EL (cell line): ENCODE data around the gene P3H3.

Experiments used
- DNase-seq: peaks from one replicate; pipeline ENCODE4 v3.0.0-alpha.2; 2016

The P3H3 gene, protein sequence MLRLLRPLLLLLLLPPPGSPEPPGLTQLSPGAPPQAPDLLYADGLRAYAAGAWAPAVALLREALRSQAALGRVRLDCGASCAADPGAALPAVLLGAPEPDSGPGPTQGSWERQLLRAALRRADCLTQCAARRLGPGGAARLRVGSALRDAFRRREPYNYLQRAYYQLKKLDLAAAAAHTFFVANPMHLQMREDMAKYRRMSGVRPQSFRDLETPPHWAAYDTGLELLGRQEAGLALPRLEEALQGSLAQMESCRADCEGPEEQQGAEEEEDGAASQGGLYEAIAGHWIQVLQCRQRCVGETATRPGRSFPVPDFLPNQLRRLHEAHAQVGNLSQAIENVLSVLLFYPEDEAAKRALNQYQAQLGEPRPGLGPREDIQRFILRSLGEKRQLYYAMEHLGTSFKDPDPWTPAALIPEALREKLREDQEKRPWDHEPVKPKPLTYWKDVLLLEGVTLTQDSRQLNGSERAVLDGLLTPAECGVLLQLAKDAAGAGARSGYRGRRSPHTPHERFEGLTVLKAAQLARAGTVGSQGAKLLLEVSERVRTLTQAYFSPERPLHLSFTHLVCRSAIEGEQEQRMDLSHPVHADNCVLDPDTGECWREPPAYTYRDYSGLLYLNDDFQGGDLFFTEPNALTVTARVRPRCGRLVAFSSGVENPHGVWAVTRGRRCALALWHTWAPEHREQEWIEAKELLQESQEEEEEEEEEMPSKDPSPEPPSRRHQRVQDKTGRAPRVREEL

GRCh38 chr12:6827982-6828780 lies at the start of gene P3H3:
Gene P3H3 (plus strand): TSS chr12:6828407. CDS start chr12:6828441, 34 bp downstream.
- peak; percentile 74 for DNase-seq

DNA sequence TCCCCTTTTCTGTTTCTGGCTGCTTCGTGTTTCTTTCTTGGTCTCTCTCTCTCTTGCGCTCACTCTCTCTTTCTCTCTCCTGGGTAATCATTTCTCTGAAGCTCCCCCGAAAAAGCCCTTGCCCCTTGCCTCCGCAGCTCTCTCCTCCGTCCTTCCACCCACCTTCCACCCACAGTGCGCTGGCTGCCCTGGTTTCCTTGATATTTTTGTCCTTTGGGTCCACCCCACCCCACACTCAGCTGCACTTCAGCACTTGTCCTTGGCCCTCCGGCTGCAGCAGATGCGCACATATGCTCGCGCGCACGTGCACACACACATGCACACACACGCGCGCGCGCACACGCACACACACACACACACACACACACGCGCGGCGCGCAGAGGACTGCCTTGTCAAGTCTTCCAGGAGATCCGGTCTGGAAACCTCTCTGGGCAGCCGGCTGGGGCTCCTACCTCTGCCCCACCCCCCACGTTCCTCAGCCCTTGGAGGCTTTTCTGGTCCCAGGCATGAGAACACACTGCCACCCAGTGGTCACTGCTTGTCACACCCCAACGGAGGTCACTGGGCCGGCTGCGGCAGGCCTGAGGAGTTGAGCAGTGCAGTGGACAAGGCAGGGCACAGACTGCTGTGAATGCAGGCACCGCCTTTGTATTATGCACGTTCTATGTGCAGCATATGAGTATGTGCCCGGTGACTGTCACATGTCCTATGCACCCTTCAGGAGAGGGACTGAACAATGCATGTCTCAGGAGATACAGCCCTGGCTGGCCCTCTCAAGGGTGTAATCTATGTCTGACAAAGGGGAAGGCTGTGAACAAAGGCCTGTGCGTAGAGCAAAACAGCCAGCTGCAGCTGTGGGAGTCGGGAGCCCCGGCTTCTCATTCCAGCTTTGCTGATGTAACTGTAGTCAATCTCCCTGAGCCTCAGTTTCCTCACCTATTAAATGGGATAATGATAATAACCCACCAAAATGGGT lies 49.3 kb upstream of the P3H3 start:
- DNase-seq, result peak; percentile 94

- DNase-seq, result no peak
Measured at GRCh38 chr12:6779708-6780432, 48.3 kb upstream of the P3H3 start.

GRCh38 chr12:6780573-6780972 lies 47.6 kb upstream of the P3H3 start:
- no peak for DNase-seq

- DNase-seq, result no peak
Measured at GRCh38 chr12:6782119-6782518, 46.1 kb upstream of the P3H3 start.

DNA sequence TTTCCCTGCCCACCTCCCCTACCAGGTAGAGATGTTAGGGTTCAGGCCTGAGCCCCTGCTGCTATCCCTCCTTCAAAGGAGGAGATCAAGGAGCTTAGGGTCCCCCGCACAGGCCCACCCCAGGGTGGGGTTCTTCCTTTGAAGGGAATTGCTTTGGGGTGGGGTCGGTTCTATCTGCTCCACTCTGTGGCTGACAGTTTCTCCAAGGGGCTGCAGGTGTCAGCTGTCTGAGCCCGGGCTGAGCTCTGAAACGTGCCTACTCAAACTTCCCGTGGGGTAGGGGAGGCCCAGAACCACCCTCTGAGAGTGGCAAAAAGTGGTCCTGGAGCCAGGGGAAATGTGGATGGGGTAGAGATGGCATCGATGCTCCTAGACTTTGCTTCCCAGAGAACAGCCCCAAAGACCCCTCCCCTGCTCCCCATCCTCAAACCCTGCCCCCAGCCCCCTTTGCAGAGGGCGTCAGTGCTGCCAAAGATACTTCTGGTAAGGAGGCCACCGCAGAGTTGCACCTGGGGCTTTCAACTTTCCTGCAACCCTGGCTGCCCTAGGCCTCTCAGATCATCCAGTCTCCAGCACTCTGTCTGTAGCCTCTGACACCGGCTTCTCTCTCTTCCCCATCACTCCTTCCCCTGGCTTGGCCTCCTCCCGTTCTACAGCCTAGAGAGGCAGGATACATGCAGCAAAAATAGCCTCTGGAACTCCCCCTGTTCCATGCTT lies 45.2 kb upstream of the P3H3 start:
- DNase-seq, result no peak

- DNase-seq, result no peak
Measured at GRCh38 chr12:6783828-6784227, 44.4 kb upstream of the P3H3 start.

DNA sequence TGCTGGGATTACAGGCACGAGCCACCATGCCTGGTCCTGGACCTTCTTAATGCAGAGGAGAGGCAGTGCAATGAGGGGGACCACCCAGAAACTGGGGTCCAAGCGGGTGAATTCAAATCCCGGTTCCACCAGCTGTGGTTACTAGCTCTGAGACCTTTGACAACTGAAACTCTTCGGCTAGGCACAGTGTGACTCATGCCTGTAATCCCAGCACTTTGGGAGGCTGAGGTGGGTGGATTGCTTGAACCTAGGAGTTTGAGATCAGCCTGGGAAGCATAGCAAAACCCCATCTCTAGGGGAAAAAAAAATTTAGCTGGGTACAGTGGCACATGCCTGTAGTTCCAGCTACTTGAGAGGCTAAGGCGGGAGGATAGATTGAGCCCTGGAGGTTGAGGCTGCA lies 43.9 kb upstream of the P3H3 start:
- DNase-seq, result no peak

- DNase-seq, result no peak
Measured at GRCh38 chr12:6784761-6785160, 43.4 kb upstream of the P3H3 start.

DNA sequence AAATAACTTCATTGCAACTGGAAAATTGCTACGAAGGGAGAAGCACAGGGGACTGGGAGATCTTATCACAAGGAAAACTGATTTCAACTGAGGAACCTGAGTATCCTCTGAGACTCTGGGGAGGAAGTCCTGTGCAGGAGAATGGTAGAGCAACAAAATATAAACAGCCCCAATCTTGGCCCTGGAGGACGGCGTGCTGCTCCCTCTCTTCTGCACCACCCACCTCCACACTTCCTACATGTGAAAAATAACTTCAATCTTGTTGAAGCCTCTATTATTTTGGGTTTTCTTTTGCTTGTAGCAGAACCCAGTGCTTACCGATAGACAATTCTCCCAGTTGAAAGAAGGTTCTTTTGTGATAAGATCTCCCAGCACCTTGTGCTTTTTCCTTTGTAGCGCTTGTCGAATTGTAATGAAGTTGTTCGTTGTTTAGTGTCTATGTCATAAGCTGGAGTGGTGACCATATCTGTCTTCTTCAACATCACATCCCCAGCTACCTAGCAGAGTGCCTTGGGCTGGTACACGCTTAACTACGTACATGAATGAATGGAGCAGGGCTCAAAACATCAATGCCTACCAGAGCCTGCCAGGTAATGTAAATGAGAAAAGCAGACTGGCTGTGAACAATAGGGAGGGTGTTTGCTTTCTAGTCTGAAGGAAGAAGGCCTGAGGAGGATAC lies 41.7 kb upstream of the P3H3 start:
- DNase-seq, result no peak

DNA sequence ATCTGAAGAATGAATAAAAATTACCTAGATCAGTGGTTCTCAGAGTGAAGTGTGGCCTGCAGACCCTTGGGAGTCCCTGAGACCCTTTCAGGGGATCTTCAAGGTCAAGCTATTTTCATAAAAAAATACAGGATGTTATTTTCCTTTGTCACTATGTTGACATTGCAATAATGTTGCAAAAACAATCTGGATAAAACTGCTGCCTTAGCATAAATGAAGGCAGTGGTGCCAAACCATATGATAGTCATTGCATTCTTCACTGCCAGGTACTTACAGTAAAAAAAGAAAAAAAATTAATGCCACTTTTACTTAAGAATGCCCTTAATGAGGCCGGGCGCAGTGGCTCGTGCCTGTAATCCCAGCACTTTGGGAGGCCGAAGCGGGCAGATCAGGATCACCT lies 40.9 kb upstream of the P3H3 start:
- DNase-seq, result no peak

DNA sequence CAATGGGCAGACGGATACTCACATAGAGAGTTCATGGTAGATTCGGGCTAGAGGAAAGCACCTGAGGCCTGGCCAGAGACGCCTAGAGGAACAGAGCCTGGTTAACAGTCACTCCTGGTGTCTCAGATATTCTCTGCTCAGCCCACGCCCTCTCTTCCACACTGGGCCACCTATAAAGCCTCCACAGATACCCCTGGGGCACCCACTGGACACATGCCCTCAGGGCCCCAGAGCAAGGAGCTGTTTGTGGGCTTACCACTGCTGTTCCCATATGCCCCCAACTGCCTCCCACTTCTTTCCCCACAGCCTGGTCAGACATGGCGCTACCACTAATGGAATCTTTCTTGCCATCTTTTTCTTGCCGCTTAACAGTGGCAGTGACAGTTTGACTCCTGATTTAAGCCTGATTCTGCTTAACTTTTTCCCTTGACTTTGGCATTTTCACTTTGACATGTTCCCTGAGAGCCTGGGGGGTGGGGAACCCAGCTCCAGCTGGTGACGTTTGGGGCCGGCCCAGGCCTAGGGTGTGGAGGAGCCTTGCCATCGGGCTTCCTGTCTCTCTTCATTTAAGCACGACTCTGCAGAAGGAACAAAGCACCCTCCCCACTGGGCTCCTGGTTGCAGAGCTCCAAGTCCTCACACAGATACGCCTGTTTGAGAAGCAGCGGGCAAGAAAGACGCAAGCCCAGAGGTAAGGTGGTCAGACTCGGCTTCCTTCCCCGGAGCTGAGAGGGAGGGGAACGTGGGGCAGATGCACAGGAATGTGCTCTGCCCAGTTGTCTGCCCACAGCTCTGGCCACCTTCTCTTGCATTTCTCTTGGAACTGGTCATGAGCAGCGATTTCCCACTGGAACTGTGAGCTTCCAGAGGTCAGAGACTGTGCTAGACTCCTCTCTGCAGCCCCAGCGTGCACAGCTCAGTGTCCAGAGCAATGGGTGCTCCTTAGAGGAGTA lies 39.0 kb upstream of the P3H3 start, which contains the start of gene CD4:
CD4 (plus strand) TSS at position 557 of the 953 bp plus-strand sequence. CDS start 10,611 bp downstream, outside the sequence.
- DNase-seq, result no peak

DNA sequence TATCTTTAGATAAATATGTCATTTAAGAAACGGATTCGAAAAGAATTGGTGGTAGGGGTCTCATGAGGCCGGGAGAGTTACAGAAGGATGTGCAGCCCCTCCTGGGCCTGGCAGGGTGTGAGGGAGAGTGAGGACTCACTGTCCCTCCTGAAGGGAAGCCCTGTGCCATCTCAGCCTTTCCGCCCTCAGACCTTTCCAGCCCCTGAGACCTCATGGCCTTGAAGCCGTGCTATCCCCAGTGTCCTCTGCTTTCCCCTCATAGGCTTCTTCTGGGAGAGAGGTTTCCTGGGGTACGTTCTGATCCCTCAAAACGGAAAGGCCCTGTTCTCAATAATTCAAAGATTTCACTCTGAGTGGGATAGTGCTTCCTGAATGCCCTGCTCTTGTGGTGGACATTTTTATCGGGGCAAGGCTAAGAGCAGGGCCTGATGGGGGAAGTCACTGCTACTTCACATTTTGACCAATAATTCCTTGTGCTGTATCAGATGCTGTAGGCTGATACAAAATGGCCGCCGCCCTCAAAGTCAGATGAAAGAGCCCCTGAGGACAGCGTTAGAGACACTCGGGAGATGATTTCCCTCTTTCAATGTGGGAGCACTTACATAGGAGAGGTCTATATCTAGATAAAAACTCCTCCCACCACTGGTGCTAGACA lies 37.6 kb upstream of the P3H3 start:
- no peak for DNase-seq

GRCh38 chr12:6791931-6792520 lies 36.2 kb upstream of the P3H3 start:
- DNase-seq, result no peak

- no peak for DNase-seq
Measured at GRCh38 chr12:6792522-6793201, 35.5 kb upstream of the P3H3 start.

DNA sequence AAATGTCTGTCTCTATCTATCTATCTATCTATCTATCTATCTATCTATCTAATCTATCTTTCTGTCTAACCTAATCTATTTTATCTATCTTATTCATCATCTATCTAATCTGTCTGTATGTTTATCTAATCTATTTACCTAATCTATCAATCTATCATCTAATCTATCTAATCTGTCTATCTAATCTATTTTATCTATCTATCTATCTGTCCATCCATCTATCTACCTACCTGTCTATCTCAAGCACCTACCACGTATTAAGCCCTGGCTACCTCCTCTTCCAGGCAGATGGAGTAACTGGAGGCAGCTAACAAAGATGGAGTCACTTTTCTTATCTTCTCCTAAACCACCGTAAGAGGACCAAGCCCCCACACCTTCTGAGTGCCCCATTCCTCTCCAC lies 33.1 kb upstream of the P3H3 start:
- DNase-seq, result no peak

DNA sequence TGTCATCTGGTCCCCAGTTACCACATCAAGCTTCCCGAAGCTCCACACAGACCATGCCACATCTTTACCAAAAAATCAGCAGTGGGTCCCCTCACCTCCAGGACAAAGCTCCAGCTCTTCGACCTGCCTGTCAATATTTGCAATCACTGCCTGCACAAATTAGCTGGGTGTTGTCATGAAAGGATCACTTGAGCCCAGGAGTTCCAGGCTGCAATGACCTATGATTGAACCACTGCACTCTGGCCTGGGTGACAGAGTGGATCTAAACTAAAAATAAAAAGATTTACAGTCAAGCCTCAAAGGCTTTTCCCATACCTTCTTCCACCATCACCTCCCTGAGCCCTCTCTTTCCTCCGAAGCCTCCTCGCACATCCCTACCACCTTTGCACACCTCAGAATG lies 31.6 kb upstream of the P3H3 start:
- DNase-seq, result no peak
